Measurements from ENCODE around the gene GATAD2B.

DNA sequence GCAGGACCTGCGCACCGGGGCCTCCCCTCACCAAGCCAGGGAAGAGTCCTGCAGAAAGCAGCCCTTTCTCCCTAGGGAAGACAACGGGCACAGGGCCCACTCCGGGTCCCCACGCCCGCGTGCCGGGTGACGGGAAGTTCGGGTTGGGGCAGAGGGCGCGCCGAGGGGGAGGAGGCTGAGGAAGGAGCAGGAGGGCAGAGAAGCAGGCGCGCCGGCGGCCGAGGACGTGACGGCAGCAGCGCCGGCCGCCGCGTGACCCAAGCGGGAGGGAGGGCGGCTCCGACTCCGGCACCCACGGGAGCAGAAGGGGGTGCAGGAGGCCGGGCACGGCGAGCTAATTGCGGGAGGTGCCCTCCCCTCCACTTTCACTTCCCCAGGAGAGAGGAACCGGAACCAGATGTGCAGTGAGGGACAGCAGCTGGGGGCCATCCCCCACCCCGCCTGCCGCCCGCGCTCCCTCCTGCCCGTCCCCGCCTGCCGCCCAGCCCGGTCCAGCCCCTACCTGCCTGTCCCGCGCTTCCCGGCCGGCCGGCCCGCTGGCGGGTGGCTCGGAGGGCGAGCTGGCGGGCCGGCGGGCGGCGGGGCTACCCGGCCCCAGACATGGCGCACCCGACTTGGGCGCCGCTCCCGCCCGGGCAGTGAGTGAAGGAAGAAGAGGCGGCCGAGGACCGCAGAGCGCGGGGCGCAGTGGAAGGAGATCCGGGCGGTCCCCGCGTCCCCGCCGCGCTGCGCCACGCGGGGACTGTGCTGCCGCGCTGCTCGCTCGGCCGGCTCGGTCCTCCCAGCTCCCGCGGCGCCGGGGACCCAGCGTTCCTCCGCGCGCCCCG lies 23.2 kb upstream of the GATAD2B start:
- TF ChIP-seq CHD4 (IDR thresholded peaks at IDR 0.05; ENCODE audit: borderline replicate concordance) (no peak), NR3C1 (IDR thresholded peaks at IDR 0.05) (no peak), ESRRA (IDR thresholded peaks at IDR 0.05; ENCODE audit: borderline replicate concordance, low read length) (no peak), JUNB (IDR thresholded peaks at IDR 0.05) (no peak), RFX5 (IDR thresholded peaks at IDR 0.05) (no peak), JUN (IDR thresholded peaks at IDR 0.05) (peak; percentile 53 to 85; a peak in 3 of 5 replicates), MYC (IDR thresholded peaks at IDR 0.05; ENCODE audit: borderline replicate concordance, low read length) (no peak), ZFP36 (IDR thresholded peaks at IDR 0.05; ENCODE audit: borderline replicate concordance, partially characterized antibody) (no peak), RAD21 (conservative IDR thresholded peaks at IDR 0.05 in 1 of 2, IDR thresholded peaks at IDR 0.05 in 1 of 2) (no peak), CBX2 (IDR thresholded peaks at IDR 0.05; ENCODE audit: borderline replicate concordance, low read depth) (no peak)
- TF ChIP-seq, protein P1, sequence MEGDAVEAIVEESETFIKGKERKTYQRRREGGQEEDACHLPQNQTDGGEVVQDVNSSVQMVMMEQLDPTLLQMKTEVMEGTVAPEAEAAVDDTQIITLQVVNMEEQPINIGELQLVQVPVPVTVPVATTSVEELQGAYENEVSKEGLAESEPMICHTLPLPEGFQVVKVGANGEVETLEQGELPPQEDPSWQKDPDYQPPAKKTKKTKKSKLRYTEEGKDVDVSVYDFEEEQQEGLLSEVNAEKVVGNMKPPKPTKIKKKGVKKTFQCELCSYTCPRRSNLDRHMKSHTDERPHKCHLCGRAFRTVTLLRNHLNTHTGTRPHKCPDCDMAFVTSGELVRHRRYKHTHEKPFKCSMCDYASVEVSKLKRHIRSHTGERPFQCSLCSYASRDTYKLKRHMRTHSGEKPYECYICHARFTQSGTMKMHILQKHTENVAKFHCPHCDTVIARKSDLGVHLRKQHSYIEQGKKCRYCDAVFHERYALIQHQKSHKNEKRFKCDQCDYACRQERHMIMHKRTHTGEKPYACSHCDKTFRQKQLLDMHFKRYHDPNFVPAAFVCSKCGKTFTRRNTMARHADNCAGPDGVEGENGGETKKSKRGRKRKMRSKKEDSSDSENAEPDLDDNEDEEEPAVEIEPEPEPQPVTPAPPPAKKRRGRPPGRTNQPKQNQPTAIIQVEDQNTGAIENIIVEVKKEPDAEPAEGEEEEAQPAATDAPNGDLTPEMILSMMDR (IDR thresholded peaks at IDR 0.05), result no peak
- TF ChIP-seq, protein P2, sequence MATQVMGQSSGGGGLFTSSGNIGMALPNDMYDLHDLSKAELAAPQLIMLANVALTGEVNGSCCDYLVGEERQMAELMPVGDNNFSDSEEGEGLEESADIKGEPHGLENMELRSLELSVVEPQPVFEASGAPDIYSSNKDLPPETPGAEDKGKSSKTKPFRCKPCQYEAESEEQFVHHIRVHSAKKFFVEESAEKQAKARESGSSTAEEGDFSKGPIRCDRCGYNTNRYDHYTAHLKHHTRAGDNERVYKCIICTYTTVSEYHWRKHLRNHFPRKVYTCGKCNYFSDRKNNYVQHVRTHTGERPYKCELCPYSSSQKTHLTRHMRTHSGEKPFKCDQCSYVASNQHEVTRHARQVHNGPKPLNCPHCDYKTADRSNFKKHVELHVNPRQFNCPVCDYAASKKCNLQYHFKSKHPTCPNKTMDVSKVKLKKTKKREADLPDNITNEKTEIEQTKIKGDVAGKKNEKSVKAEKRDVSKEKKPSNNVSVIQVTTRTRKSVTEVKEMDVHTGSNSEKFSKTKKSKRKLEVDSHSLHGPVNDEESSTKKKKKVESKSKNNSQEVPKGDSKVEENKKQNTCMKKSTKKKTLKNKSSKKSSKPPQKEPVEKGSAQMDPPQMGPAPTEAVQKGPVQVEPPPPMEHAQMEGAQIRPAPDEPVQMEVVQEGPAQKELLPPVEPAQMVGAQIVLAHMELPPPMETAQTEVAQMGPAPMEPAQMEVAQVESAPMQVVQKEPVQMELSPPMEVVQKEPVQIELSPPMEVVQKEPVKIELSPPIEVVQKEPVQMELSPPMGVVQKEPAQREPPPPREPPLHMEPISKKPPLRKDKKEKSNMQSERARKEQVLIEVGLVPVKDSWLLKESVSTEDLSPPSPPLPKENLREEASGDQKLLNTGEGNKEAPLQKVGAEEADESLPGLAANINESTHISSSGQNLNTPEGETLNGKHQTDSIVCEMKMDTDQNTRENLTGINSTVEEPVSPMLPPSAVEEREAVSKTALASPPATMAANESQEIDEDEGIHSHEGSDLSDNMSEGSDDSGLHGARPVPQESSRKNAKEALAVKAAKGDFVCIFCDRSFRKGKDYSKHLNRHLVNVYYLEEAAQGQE (IDR thresholded peaks at IDR 0.05), result 0 out of 2 replicates have a peak, but pooled peaks have one; percentile 9
